Activated CD4-positive, alpha-beta T cell treated with anti-CD3 and anti-CD28 coated beads, Interleukin-2, amount 10 ng/mL, durations not matched to agents 24 days and 14 days (primary cell): Measurements from ENCODE around the gene IGSF21. TPM values are rescaled to one million over a fixed set of nuclear protein-coding genes. Genes with fewer than 3 reads are reported as not detected.

Experiments
- DNase-seq: peaks from one replicate; pipeline ENCODE4 v3.0.0; 2022
- H3K27ac Mint-ChIP-seq: one replicate; pipeline ENCODE4 v1.8.0; 2022; ENCODE audit warnings: mild to moderate bottlenecking, mixed read lengths
- H3K27me3 Mint-ChIP-seq: one replicate; pipeline ENCODE4 v1.8.0; 2022; ENCODE audit warnings: mixed read lengths
- H3K36me3 Mint-ChIP-seq: one replicate; pipeline ENCODE4 v1.8.0; 2022; ENCODE audit warnings: low read depth, mild to moderate bottlenecking, mixed read lengths
- H3K4me1 Mint-ChIP-seq: one replicate; pipeline ENCODE4 v1.8.0; 2021; ENCODE audit warnings: mixed read lengths
- H3K4me3 Mint-ChIP-seq: one replicate; pipeline ENCODE4 v1.8.0; 2022; ENCODE audit warnings: mild to moderate bottlenecking, moderate library complexity, mixed read lengths
- H3K9me3 Mint-ChIP-seq: one replicate; pipeline ENCODE4 v1.8.0; 2021; ENCODE audit warnings: mixed read lengths
- intact Hi-C: fragments of 100-400 bp; cut with micrococcal nuclease; formaldehyde crosslinking; loops from one replicate; pipeline ENCODE4 v1.15.1; 2023
- total RNA-seq: library from RNA; stranded (reverse); gene quantifications from 2 replicates; pipeline ENCODE4 v1.2.3, GENCODE V29; 2022

The IGSF21 gene
- total RNA-seq, 1 donor from 2014 or later, result not detected

GRCh38 chr1:18103788-18104421, 3.7 kb upstream of the IGSF21 start:
- intact Hi-C loops, result loop anchor here (10.0 kb wide), 2 partner anchors 179 to 541 kb away; no protein-coding TSS in a partner anchor

DNA sequence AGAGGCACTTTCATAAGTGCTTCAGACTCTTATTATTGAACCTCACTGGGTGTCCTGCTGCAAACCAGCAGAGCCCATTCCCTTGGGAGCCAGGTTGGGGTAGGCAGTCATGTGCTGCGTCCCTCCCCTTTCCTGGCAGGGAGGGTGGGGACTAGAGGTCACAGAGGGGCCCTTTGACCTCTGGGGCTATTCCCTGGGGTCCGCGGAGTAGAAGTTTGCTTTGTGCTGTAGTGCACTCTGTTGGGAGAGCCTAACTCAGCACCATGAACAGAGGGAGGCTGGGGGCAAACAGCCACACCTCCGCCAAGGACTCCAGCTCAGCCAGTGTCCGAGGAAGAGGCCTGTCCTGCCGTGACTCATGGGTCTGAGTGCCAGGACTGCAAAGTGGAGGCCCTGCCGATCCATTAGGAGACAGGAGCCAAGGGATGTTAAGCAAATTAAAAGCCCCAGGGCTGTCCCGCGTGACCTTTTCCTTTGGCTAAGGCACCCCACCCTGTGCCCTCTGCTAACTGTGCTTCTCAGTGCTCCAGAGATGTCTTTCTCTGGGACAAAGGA, 3.0 kb upstream of the IGSF21 start:
- no peak overlapping the region for H3K4me3 Mint-ChIP-seq
- intact Hi-C loops, result loop anchor here (10.0 kb wide), 2 partner anchors 180 to 540 kb away; no protein-coding TSS in a partner anchor
- no peak overlapping the region for H3K27ac Mint-ChIP-seq
- H3K9me3 Mint-ChIP-seq, result no peaks in the 10 kb centered on the region
- H3K36me3 Mint-ChIP-seq, result no peaks in the 10 kb centered on the region
- no peak for DNase-seq
- peaks cover 3% of the 10 kb centered on the region for H3K4me1 Mint-ChIP-seq
- H3K27me3 Mint-ChIP-seq, result peaks cover 32% of the 10 kb centered on the region

More at GRCh38 chr1:18103788-18104421, 3.7 kb upstream of the IGSF21 start:
- Mint-ChIP-seq H3K4me1 (peaks cover 3% of the 10 kb centered on the region), H3K4me3 (no peak overlapping the region), H3K27ac (no peak overlapping the region), H3K9me3 (no peaks in the 10 kb centered on the region), H3K36me3 (no peaks in the 10 kb centered on the region), H3K27me3 (peaks cover 25% of the 10 kb centered on the region)
- no peak for DNase-seq

GRCh38 chr1:18105196-18105595, 2.4 kb upstream of the IGSF21 start:
- no peaks in the 10 kb centered on the region for H3K9me3 Mint-ChIP-seq
- H3K27me3 Mint-ChIP-seq, result peaks cover 36% of the 10 kb centered on the region
- H3K27ac Mint-ChIP-seq, result no peak overlapping the region
- no peak overlapping the region for H3K4me3 Mint-ChIP-seq
- DNase-seq, result no peak
- H3K36me3 Mint-ChIP-seq, result no peaks in the 10 kb centered on the region
- H3K4me1 Mint-ChIP-seq, result peaks cover 3% of the 10 kb centered on the region
- intact Hi-C loops, result loop anchor here (10.0 kb wide), 2 partner anchors 180 to 540 kb away; no protein-coding TSS in a partner anchor

- H3K4me3 Mint-ChIP-seq, result no peak overlapping the region
- H3K27me3 Mint-ChIP-seq, result peaks cover 51% of the 10 kb centered on the region
- H3K27ac Mint-ChIP-seq, result no peak overlapping the region
- H3K4me1 Mint-ChIP-seq, result no peaks in the 10 kb centered on the region
- no peaks in the 10 kb centered on the region for H3K9me3 Mint-ChIP-seq
- H3K36me3 Mint-ChIP-seq, result no peaks in the 10 kb centered on the region
- intact Hi-C loops, result loop anchor here (10.0 kb wide), 2 partner anchors 184 to 536 kb away; no protein-coding TSS in a partner anchor
- DNase-seq, result no peak
Observed at GRCh38 chr1:18108299-18109057, 880 bp downstream of the IGSF21 start.

DNA sequence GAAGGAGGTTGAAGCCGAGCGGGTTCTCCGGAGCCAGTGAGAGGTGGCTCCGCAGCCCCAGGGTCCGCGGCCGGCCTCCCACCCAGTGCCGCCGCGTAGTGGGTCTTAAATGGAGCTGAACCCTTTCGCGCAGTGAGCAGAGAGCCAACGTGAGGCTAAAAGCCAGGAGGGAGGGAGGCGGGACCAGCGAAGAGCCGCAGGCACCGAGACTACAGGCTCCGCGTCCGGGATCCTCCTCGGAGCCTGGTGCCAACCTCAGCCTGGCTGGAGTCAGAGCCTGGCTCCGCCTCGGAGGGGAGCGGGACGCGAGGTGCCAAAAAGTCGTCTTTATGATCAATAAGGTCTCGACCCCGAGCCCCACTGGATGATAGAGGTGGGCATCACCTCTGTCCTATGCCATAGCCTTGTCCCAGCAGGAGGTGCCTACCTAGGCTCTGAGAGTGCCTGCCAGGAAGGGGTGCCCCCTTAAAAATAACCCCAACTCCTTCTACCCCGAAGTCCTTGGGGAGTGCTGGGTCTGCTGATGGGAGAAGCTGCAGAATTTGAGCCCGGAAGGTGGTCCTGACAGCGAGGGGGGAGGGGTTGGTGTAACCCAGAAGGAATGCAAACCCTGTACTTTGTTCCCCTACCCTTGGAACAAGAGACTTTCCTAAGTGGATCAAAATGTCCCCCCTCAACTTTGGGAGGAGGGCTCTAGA, 1.6 kb downstream of the IGSF21 start:
- Mint-ChIP-seq H3K27me3 (peaks cover 55% of the 10 kb centered on the region), H3K27ac (no peak overlapping the region), H3K9me3 (no peaks in the 10 kb centered on the region), H3K4me1 (no peaks in the 10 kb centered on the region), H3K4me3 (no peak overlapping the region), H3K36me3 (no peaks in the 10 kb centered on the region)
- no peak for DNase-seq
- intact Hi-C loops, result loop anchor here (10.0 kb wide), 2 partner anchors 184 to 536 kb away; no protein-coding TSS in a partner anchor

GRCh38 chr1:18109756-18110597, 2.4 kb downstream of the IGSF21 start:
- intact Hi-C loops, result loop anchor here (10.0 kb wide), 2 partner anchors 185 to 535 kb away; no protein-coding TSS in a partner anchor
- no peak for DNase-seq
- no peaks in the 10 kb centered on the region for H3K4me1 Mint-ChIP-seq
- H3K27me3 Mint-ChIP-seq, result peaks cover 56% of the 10 kb centered on the region
- H3K36me3 Mint-ChIP-seq, result no peaks in the 10 kb centered on the region
- no peak overlapping the region for H3K4me3 Mint-ChIP-seq
- H3K27ac Mint-ChIP-seq, result no peak overlapping the region
- no peaks in the 10 kb centered on the region for H3K9me3 Mint-ChIP-seq

DNA sequence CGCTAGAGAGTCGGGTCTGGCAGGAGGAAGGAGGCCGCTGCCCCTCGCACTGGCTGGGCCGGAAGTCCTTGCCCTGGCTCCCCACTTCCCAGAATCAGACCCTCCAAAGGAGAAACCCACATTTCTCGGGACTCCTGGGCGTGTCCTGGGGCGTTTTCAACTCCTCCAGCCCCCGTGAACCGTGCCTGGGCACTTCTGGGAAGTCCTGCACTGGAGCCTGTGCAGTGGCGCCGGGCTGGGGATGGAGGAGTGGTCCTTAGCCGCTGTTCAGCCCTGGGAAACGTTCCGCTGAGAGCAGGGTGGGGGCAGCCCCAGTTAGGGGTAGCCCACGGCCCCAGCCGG, 3.0 kb downstream of the IGSF21 start:
- intact Hi-C loops, result no loop called here

GRCh38 chr1:18110968-18111367, 3.4 kb downstream of the IGSF21 start:
- Mint-ChIP-seq H3K27ac (no peak overlapping the region), H3K9me3 (no peaks in the 10 kb centered on the region), H3K36me3 (no peaks in the 10 kb centered on the region), H3K27me3 (peaks cover 59% of the 10 kb centered on the region), H3K4me3 (no peak overlapping the region), H3K4me1 (no peaks in the 10 kb centered on the region)
- DNase-seq, result no peak
- intact Hi-C loops, result no loop called here

More for the DNA sequence above, 3.0 kb downstream of the IGSF21 start:
- no peaks in the 10 kb centered on the region for H3K4me1 Mint-ChIP-seq
- no peak for DNase-seq
- no peak overlapping the region for H3K4me3 Mint-ChIP-seq
- H3K36me3 Mint-ChIP-seq, result no peaks in the 10 kb centered on the region
- no peak overlapping the region for H3K27ac Mint-ChIP-seq
- H3K27me3 Mint-ChIP-seq, result peaks cover 59% of the 10 kb centered on the region
- no peaks in the 10 kb centered on the region for H3K9me3 Mint-ChIP-seq

- Mint-ChIP-seq H3K36me3 (no peaks in the 10 kb centered on the region), H3K4me1 (no peaks in the 10 kb centered on the region), H3K27me3 (peaks cover 57% of the 10 kb centered on the region)
Observed at GRCh38 chr1:18111605-18112297, 4.2 kb downstream of the IGSF21 start.

GRCh38 chr1:18112611-18113010, 5.0 kb downstream of the IGSF21 start:
- DNase-seq, result no peak
- Mint-ChIP-seq H3K4me3 (no peak overlapping the region), H3K27me3 (peaks cover 52% of the 10 kb centered on the region), H3K27ac (no peak overlapping the region), H3K4me1 (no peaks in the 10 kb centered on the region), H3K36me3 (no peaks in the 10 kb centered on the region), H3K9me3 (no peaks in the 10 kb centered on the region)
- intact Hi-C loops, result no loop called here

More at GRCh38 chr1:18111605-18112297, 4.2 kb downstream of the IGSF21 start:
- Mint-ChIP-seq H3K9me3 (no peaks in the 10 kb centered on the region), H3K4me3 (no peak overlapping the region), H3K27ac (no peak overlapping the region)
- intact Hi-C loops, result no loop called here
- no peak for DNase-seq

GRCh38 chr1:18114726-18115410, 7.3 kb downstream of the IGSF21 start:
- peaks cover 41% of the 10 kb centered on the region for H3K27me3 Mint-ChIP-seq
- H3K4me3 Mint-ChIP-seq, result no peak overlapping the region
- intact Hi-C loops, result no loop called here
- no peaks in the 10 kb centered on the region for H3K9me3 Mint-ChIP-seq
- H3K27ac Mint-ChIP-seq, result no peak overlapping the region
- DNase-seq, result no peak
- no peaks in the 10 kb centered on the region for H3K36me3 Mint-ChIP-seq
- no peaks in the 10 kb centered on the region for H3K4me1 Mint-ChIP-seq

- H3K4me1 Mint-ChIP-seq, result no peaks in the 10 kb centered on the region
- H3K4me3 Mint-ChIP-seq, result no peak overlapping the region
- H3K27me3 Mint-ChIP-seq, result peaks cover 30% of the 10 kb centered on the region
Observed at GRCh38 chr1:18116777-18117176, 9.2 kb downstream of the IGSF21 start.

More at GRCh38 chr1:18116777-18117176, 9.2 kb downstream of the IGSF21 start:
- Mint-ChIP-seq H3K36me3 (no peaks in the 10 kb centered on the region), H3K27ac (no peak overlapping the region), H3K9me3 (no peaks in the 10 kb centered on the region)
- no peak for DNase-seq
- intact Hi-C loops, result no loop called here
